DMS153 treated with DMSO at 0.1 percent for 48 hours (cell line): ENCODE measurements around the gene FAM117A.
A peak's percentile ranks its signal among the peaks of the same experiment; 100 is the strongest.
"Not testable (repeated sequence)": the region's sequence is repeated elsewhere in the genome, so short reads cannot be mapped to it uniquely, and the experiment has no call there.

Experiments
- DNase-seq: peaks from one replicate; lab custom pipeline; 2025; ENCODE audit not compliant: unreplicated experiment; lab: John Stamatoyannopoulos, UW

FAM117A gene

GRCh38 chr17:49741692-49742076, 22.2 kb downstream of the FAM117A start:
- DNase-seq, result no peak

- no peak for DNase-seq
Measured at GRCh38 chr17:49741009-49741691, 22.8 kb downstream of the FAM117A start.

- peak; percentile 87 for DNase-seq
Measured at GRCh38 chr17:49739641-49740271, 24.2 kb downstream of the FAM117A start.

- no peak for DNase-seq
Measured at GRCh38 chr17:49738456-49739163, 25.3 kb downstream of the FAM117A start.

- no peak for DNase-seq
Measured at GRCh38 chr17:49734515-49735490, 29.1 kb downstream of the FAM117A start.

GRCh38 chr17:49731435-49731831, 32.5 kb downstream of the FAM117A start:
- no peak for DNase-seq

- DNase-seq, result no peak
Measured at GRCh38 chr17:49730785-49731434, 33.0 kb downstream of the FAM117A start.

- no peak for DNase-seq
Measured at GRCh38 chr17:49730078-49730784, 33.7 kb downstream of the FAM117A start.

GRCh38 chr17:49729069-49729468, 34.9 kb downstream of the FAM117A start:
- DNase-seq, result no peak

- DNase-seq, result no peak
Measured at GRCh38 chr17:49728425-49728824, 35.5 kb downstream of the FAM117A start.

- no peak for DNase-seq
Measured at GRCh38 chr17:49727380-49727779, 36.6 kb downstream of the FAM117A start.

GRCh38 chr17:49725452-49726130, 38.3 kb downstream of the FAM117A start:
- DNase-seq, result no peak

- DNase-seq, result not testable (repeated sequence)
Measured at GRCh38 chr17:49724552-49724951, 39.4 kb downstream of the FAM117A start.

- no peak for DNase-seq
Measured at GRCh38 chr17:49723423-49723822, 40.5 kb downstream of the FAM117A start.

- no peak for DNase-seq
Measured at GRCh38 chr17:49722066-49722465, 41.9 kb downstream of the FAM117A start.

GRCh38 chr17:49717371-49717861, 46.5 kb downstream of the FAM117A start:
- no peak for DNase-seq

- no peak for DNase-seq
Measured at GRCh38 chr17:49716668-49717364, 47.1 kb downstream of the FAM117A start.

GRCh38 chr17:49715717-49716279, 48.1 kb downstream of the FAM117A start:
- DNase-seq, result no peak
